Activated CD4-positive, alpha-beta memory T cell treated with anti-CD3 and anti-CD28 coated beads, Interleukin-2, amount 10 ng/mL, durations not matched to agents 7 days and 5 days (primary cell): ENCODE data around the gene PFKFB1. TPM values are rescaled to one million over a fixed set of nuclear protein-coding genes. Genes with fewer than 3 reads are reported as not detected.

ENCODE experiments used
- CTCF ChIA-PET: fragments of 350-600 bp; sonication (Branson Sonifier 250); formaldehyde crosslinking; loops from one replicate; lab custom pipeline; 2021; ENCODE audit warnings: antibody characterized with exemption, inconsistent platforms; lab: Charles Lee
- POLR2A ChIA-PET: fragments of 350-600 bp; sonication (Branson Sonifier 250); formaldehyde crosslinking; loops from one replicate; lab custom pipeline; 2021; ENCODE audit warnings: antibody characterized with exemption; lab: Charles Lee
- DNase-seq: peaks from one replicate; pipeline ENCODE4 v3.0.0-alpha.2; 2020
- H3K27ac Mint-ChIP-seq: one replicate; pipeline ENCODE4 v1.8.0; 2021; ENCODE audit warnings: mild to moderate bottlenecking, mixed read lengths
- H3K27me3 Mint-ChIP-seq: one replicate; pipeline ENCODE4 v1.8.0; 2021; ENCODE audit warnings: mixed read lengths
- H3K36me3 Mint-ChIP-seq: one replicate; pipeline ENCODE4 v1.8.0; 2021; ENCODE audit warnings: low read depth, mixed read lengths
- H3K4me1 Mint-ChIP-seq: one replicate; pipeline ENCODE4 v1.8.0; 2021; ENCODE audit warnings: mixed read lengths
- H3K4me3 Mint-ChIP-seq: one replicate; pipeline ENCODE4 v1.8.0; 2021; ENCODE audit warnings: mild to moderate bottlenecking, mixed read lengths
- H3K9me3 Mint-ChIP-seq: one replicate; pipeline ENCODE4 v1.8.0; 2021; ENCODE audit warnings: mixed read lengths
- total RNA-seq, 2 experiments: library from RNA; stranded (reverse); gene quantifications; one replicate each; pipeline ENCODE4 v1.2.3, GENCODE V29; 2021

The PFKFB1 gene
- total RNA-seq, 2 experiments from 2014 or later: 0.45 to 0.60 TPM

DNA sequence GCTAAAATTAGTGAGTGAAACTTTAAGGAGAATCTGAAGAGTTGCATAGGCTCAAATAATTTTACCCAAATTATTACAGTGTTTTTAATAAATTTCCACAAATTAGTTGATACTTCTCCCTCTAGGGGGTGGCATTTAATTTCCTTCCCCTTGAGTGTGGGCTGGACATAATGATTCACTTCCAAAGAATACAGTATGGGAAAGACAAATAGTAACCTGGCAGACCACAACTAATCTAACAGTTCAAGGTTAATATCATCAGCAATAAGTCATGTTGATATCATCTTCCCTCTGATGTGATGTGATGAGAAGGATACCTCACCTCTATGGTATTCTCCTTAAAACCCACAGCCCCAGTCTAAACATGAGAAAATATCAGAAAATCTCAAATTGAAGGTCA lies 15.5 kb downstream of the PFKFB1 start:
- no peak for DNase-seq
- ChIA-PET POLR2A (no interaction called here), CTCF (no interaction called here)
- Mint-ChIP-seq H3K4me3 (no peak overlapping the region), H3K27ac (no peak overlapping the region), H3K36me3 (no peaks in the 10 kb centered on the region), H3K4me1 (no peaks in the 10 kb centered on the region), H3K27me3 (no peaks in the 10 kb centered on the region), H3K9me3 (no peaks in the 10 kb centered on the region)

DNA sequence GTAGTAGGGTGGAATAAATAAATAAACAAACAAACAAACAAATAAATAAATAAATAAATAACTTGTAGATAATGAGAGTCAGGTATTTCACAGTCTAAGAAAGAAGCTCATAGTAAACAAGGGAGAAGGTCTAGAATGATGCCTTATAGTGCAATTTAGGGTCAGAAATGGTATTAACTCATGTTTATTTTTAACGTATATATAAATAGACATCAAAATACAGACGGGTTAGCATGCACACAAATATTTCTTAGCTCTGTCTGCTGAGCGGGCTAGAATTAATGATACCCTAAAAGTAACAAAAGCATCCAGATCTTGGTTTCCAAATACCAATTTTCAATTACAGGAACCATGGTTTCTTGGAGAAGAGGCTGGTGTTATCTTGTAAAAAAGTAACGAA lies 16.6 kb downstream of the PFKFB1 start:
- Mint-ChIP-seq H3K27me3 (no peaks in the 10 kb centered on the region), H3K9me3 (no peaks in the 10 kb centered on the region), H3K36me3 (no peaks in the 10 kb centered on the region), H3K27ac (no peak overlapping the region), H3K4me3 (no peak overlapping the region), H3K4me1 (no peaks in the 10 kb centered on the region)
- ChIA-PET POLR2A (no interaction called here), CTCF (no interaction called here)
- no peak for DNase-seq

GRCh38 chrX:54964766-54965497 lies 29.1 kb downstream of the PFKFB1 start:
- Mint-ChIP-seq H3K4me1 (peaks cover 6% of the 10 kb centered on the region), H3K27ac (no peak overlapping the region), H3K4me3 (no peak overlapping the region), H3K9me3 (no peaks in the 10 kb centered on the region), H3K27me3 (peaks cover 5% of the 10 kb centered on the region), H3K36me3 (no peaks in the 10 kb centered on the region)
- DNase-seq: no peak
- CTCF ChIA-PET: no interaction called here
- POLR2A ChIA-PET: no interaction called here

- H3K27me3 Mint-ChIP-seq: peaks cover 5% of the 10 kb centered on the region
- H3K4me3 Mint-ChIP-seq: no peak overlapping the region
- H3K4me1 Mint-ChIP-seq: peaks cover 6% of the 10 kb centered on the region
- H3K27ac Mint-ChIP-seq: no peak overlapping the region
- no peak for DNase-seq
- CTCF ChIA-PET: no interaction called here
- no peaks in the 10 kb centered on the region for H3K36me3 Mint-ChIP-seq
- POLR2A ChIA-PET: no interaction called here
- no peaks in the 10 kb centered on the region for H3K9me3 Mint-ChIP-seq
These were observed 32.2 kb downstream of the PFKFB1 start for GRCh38 chrX:54961750-54962149.

GRCh38 chrX:54950730-54951375 lies 43.1 kb downstream of the PFKFB1 start:
- no peak for DNase-seq
- ChIA-PET POLR2A (no interaction called here), CTCF (interaction anchor here (0.9 kb wide), 1 partner anchor 60 kb away, joined by 3 read pairs; no protein-coding TSS in a partner anchor)
- Mint-ChIP-seq H3K27me3 (no peaks in the 10 kb centered on the region), H3K4me3 (no peak overlapping the region), H3K27ac (no peak overlapping the region), H3K9me3 (no peaks in the 10 kb centered on the region), H3K4me1 (no peaks in the 10 kb centered on the region), H3K36me3 (no peaks in the 10 kb centered on the region)

- POLR2A ChIA-PET: no interaction called here
- CTCF ChIA-PET: no interaction called here
- Mint-ChIP-seq H3K4me3 (no peak overlapping the region), H3K9me3 (no peaks in the 10 kb centered on the region), H3K36me3 (no peaks in the 10 kb centered on the region), H3K4me1 (no peaks in the 10 kb centered on the region), H3K27ac (no peak overlapping the region), H3K27me3 (no peaks in the 10 kb centered on the region)
- DNase-seq: no peak
These were observed 48.8 kb downstream of the PFKFB1 start for GRCh38 chrX:54945224-54945623.

DNA sequence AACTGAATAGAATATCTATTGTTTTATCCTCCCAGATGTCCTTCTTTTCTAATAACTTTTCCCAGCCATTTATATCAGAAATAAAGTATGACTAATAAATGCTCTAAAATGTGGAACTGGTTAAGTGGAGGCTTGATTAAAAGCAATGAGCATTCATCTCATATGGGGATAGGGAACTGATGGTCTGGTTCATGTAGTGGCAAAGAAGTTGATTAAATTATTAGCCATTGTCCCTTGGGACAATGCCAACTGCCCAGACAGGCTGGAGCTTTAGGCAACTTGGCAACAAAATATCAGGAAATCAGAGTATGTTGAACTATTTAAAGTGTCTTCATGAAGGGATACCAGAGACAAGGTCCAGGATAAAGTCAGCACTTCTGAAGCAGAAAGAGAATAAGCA lies 49.2 kb downstream of the PFKFB1 start:
- ChIA-PET CTCF (no interaction called here), POLR2A (no interaction called here)
- Mint-ChIP-seq H3K27ac (no peak overlapping the region), H3K9me3 (no peaks in the 10 kb centered on the region), H3K36me3 (no peaks in the 10 kb centered on the region), H3K4me3 (no peak overlapping the region), H3K27me3 (no peaks in the 10 kb centered on the region), H3K4me1 (no peaks in the 10 kb centered on the region)
- no peak for DNase-seq

- POLR2A ChIA-PET: no interaction called here
- CTCF ChIA-PET: no interaction called here
- no peaks in the 10 kb centered on the region for H3K9me3 Mint-ChIP-seq
- no peak overlapping the region for H3K4me3 Mint-ChIP-seq
- no peaks in the 10 kb centered on the region for H3K4me1 Mint-ChIP-seq
- no peaks in the 10 kb centered on the region for H3K36me3 Mint-ChIP-seq
- H3K27ac Mint-ChIP-seq: no peak overlapping the region
- DNase-seq: no peak
- H3K27me3 Mint-ChIP-seq: no peaks in the 10 kb centered on the region
These were observed 56.6 kb downstream of the PFKFB1 start for GRCh38 chrX:54937416-54937815.

- ChIA-PET CTCF (no interaction called here), POLR2A (no interaction called here)
- Mint-ChIP-seq H3K4me3 (no peak overlapping the region), H3K9me3 (no peaks in the 10 kb centered on the region), H3K27ac (no peak overlapping the region), H3K36me3 (no peaks in the 10 kb centered on the region), H3K27me3 (no peaks in the 10 kb centered on the region), H3K4me1 (no peaks in the 10 kb centered on the region)
- DNase-seq: no peak
These were observed 58.7 kb downstream of the PFKFB1 start for GRCh38 chrX:54935306-54935705.

GRCh38 chrX:54934890-54935289 lies 59.1 kb downstream of the PFKFB1 start:
- Mint-ChIP-seq H3K4me1 (no peaks in the 10 kb centered on the region), H3K4me3 (no peak overlapping the region), H3K27me3 (no peaks in the 10 kb centered on the region), H3K27ac (no peak overlapping the region), H3K36me3 (no peaks in the 10 kb centered on the region), H3K9me3 (no peaks in the 10 kb centered on the region)
- DNase-seq: no peak
- POLR2A ChIA-PET: no interaction called here
- CTCF ChIA-PET: no interaction called here

DNA sequence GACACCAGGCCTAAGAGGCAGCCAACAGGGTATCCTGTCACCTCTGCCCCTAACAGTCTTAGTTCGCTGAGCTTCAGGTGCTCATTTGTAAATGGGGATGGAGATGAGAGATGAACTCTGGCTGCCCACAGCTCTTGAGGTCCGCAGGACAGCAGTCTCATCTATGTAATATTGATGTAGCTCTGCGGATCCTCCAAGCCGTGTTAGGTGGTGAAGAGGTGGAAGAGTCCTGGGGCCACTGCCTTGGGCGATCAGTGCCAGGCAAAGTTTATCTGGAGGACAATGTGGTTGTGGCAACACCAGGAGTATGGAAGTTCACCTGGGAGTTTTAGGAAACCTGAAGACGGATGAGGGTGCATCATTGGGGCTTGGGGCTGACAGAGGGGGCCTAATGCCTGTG lies 59.9 kb downstream of the PFKFB1 start:
- Mint-ChIP-seq H3K36me3 (no peaks in the 10 kb centered on the region), H3K27me3 (no peaks in the 10 kb centered on the region), H3K27ac (no peak overlapping the region), H3K4me1 (no peaks in the 10 kb centered on the region), H3K4me3 (no peak overlapping the region), H3K9me3 (no peaks in the 10 kb centered on the region)
- no peak for DNase-seq
- ChIA-PET CTCF (no interaction called here), POLR2A (no interaction called here)

DNA sequence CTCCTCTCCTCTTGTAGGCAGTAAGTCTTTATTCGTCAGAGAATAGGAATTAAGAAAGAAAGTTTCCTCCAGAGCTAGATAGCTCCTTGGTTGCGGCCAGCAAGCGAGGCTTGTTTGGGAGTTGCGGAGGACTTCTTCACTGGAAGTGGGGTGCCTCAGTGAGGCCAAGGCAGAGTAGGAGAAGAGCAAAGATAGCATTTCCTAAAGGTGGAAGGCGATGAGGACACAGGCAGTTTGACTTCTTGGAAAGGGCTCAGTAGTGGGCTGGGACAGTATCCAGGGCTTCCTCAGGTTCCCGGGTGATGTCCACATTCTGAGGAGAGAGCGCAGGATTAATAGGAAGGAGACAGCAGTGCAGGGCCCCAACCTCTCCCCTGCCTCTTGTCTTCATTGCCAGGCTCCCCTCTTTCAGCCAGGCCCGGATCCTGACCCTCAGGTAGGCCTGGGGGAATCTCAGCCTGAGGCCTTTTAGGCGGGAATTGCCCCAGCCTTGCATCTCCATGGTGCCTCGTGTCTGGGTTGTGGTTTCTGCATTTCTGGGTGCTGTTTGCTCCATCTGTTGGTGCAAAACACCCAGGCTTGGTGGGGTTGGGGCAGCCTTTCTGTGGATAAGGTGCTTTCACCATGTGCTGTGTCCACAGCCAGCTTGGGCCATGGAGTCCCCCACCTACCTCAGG lies 60.7 kb downstream of the PFKFB1 start:
- Mint-ChIP-seq H3K4me1 (no peaks in the 10 kb centered on the region), H3K27ac (no peak overlapping the region), H3K9me3 (no peaks in the 10 kb centered on the region), H3K36me3 (no peaks in the 10 kb centered on the region), H3K4me3 (no peak overlapping the region), H3K27me3 (no peaks in the 10 kb centered on the region)
- CTCF ChIA-PET: no interaction called here
- DNase-seq: no peak
- POLR2A ChIA-PET: no interaction called here

GRCh38 chrX:54931107-54931506 lies 62.9 kb downstream of the PFKFB1 start:
- no peak overlapping the region for H3K4me3 Mint-ChIP-seq
- no peaks in the 10 kb centered on the region for H3K36me3 Mint-ChIP-seq
- no peak overlapping the region for H3K27ac Mint-ChIP-seq
- ChIA-PET POLR2A (no interaction called here), CTCF (no interaction called here)
- no peaks in the 10 kb centered on the region for H3K9me3 Mint-ChIP-seq
- H3K4me1 Mint-ChIP-seq: no peaks in the 10 kb centered on the region
- DNase-seq: no peak
- no peaks in the 10 kb centered on the region for H3K27me3 Mint-ChIP-seq
